22Rv1 (cell line): Measurements from ENCODE around the gene ERMAP.

Experiments
- ZFX ChIP-seq: fragments of 450-650 bp; IDR thresholded peaks from 2 replicates; pipeline ENCODE4 v1.6.1; 2017; ENCODE audit warnings: antibody characterized with exemption, borderline replicate concordance
- TF ChIP-seq, protein P1 (sequence below): fragments of 450-650 bp; IDR thresholded peaks from 2 replicates; pipeline ENCODE4 v1.5.1; 2017; ENCODE audit warnings: mild to moderate bottlenecking

- TF ChIP-seq, protein P1, sequence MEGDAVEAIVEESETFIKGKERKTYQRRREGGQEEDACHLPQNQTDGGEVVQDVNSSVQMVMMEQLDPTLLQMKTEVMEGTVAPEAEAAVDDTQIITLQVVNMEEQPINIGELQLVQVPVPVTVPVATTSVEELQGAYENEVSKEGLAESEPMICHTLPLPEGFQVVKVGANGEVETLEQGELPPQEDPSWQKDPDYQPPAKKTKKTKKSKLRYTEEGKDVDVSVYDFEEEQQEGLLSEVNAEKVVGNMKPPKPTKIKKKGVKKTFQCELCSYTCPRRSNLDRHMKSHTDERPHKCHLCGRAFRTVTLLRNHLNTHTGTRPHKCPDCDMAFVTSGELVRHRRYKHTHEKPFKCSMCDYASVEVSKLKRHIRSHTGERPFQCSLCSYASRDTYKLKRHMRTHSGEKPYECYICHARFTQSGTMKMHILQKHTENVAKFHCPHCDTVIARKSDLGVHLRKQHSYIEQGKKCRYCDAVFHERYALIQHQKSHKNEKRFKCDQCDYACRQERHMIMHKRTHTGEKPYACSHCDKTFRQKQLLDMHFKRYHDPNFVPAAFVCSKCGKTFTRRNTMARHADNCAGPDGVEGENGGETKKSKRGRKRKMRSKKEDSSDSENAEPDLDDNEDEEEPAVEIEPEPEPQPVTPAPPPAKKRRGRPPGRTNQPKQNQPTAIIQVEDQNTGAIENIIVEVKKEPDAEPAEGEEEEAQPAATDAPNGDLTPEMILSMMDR = no peak
- no peak for TF ChIP-seq ZFX
Observed at GRCh38 chr1:42797979-42798378, 18.9 kb upstream of the ERMAP start.
